ENCODE results near the gene UBE3D. TPM values are rescaled to one million over a fixed set of nuclear protein-coding genes. Genes with fewer than 3 reads are reported as not detected.
A peak's percentile ranks its signal among the peaks of the same experiment; 100 is the strongest.
"Not testable (repeated sequence)": the region's sequence is repeated elsewhere in the genome, so short reads cannot be mapped to it uniquely, and the experiment has no call there.

UBE3D gene
- total RNA-seq, 1 experiment from 2014 or later = 11.3 TPM

GRCh38 chr6:83062225-83062624 is 3.4 kb downstream of the UBE3D start:
- DNase-seq (ENCODE audit: low spot score) = no peak
- in situ Hi-C loops (cut with HindIII; ENCODE audit: low sequenced_read_pairs) = loop anchor here (25.0 kb wide), 1 partner anchor 450 kb away; the partner anchor contains the start of gene PRSS35

GRCh38 chr6:83061190-83061589 is 4.5 kb downstream of the UBE3D start:
- no peak for DNase-seq (ENCODE audit: low spot score)
- in situ Hi-C loops (cut with HindIII; ENCODE audit: low sequenced_read_pairs) = loop anchor here (25.0 kb wide), 1 partner anchor 451 kb away; the partner anchor contains the start of gene PRSS35

- DNase-seq (ENCODE audit: low spot score) = peak; percentile 48
- in situ Hi-C loops (cut with HindIII; ENCODE audit: low sequenced_read_pairs) = loop anchor here (25.0 kb wide), 1 partner anchor 454 kb away; the partner anchor contains the start of gene PRSS35
Observed at GRCh38 chr6:83057705-83058321, 7.8 kb downstream of the UBE3D start.

GRCh38 chr6:83055366-83055964 is 10.2 kb downstream of the UBE3D start:
- DNase-seq (ENCODE audit: low spot score) = peak; percentile 65
- in situ Hi-C loops (cut with HindIII; ENCODE audit: low sequenced_read_pairs) = loop anchor here (25.0 kb wide), 1 partner anchor 457 kb away; the partner anchor contains the start of gene PRSS35

- in situ Hi-C loops (cut with HindIII; ENCODE audit: low sequenced_read_pairs) = loop anchor here (25.0 kb wide), 1 partner anchor 459 kb away; the partner anchor contains the start of gene PRSS35
- DNase-seq (ENCODE audit: low spot score) = no peak
Observed at GRCh38 chr6:83053678-83054077, 12.0 kb downstream of the UBE3D start.

GRCh38 chr6:83051377-83052172 is 14.1 kb downstream of the UBE3D start:
- no peak for DNase-seq (ENCODE audit: low spot score)
- in situ Hi-C loops (cut with HindIII; ENCODE audit: low sequenced_read_pairs) = loop anchor here (25.0 kb wide), 1 partner anchor 461 kb away; the partner anchor contains the start of gene PRSS35

GRCh38 chr6:83047065-83047754 is 18.4 kb downstream of the UBE3D start:
- DNase-seq (ENCODE audit: low spot score) = no peak
- in situ Hi-C loops (cut with HindIII; ENCODE audit: low sequenced_read_pairs) = no loop called here

- in situ Hi-C loops (cut with HindIII; ENCODE audit: low sequenced_read_pairs) = no loop called here
Observed at GRCh38 chr6:83044091-83044768, 21.4 kb downstream of the UBE3D start.

GRCh38 chr6:83042467-83043053 is 23.1 kb downstream of the UBE3D start:
- DNase-seq (ENCODE audit: low spot score) = no peak
- in situ Hi-C loops (cut with HindIII; ENCODE audit: low sequenced_read_pairs) = no loop called here

More at GRCh38 chr6:83044091-83044768, 21.4 kb downstream of the UBE3D start:
- no peak for DNase-seq (ENCODE audit: low spot score)

- DNase-seq (ENCODE audit: low spot score) = no peak
- in situ Hi-C loops (cut with HindIII; ENCODE audit: low sequenced_read_pairs) = no loop called here
Observed at GRCh38 chr6:83038246-83038645, 27.4 kb downstream of the UBE3D start.

GRCh38 chr6:83031689-83032088 is 34.0 kb downstream of the UBE3D start:
- no peak for DNase-seq (ENCODE audit: low spot score)
- in situ Hi-C loops (cut with HindIII; ENCODE audit: low sequenced_read_pairs) = no loop called here

GRCh38 chr6:83019741-83020140 is 45.9 kb downstream of the UBE3D start:
- DNase-seq (ENCODE audit: low spot score) = no peak
- in situ Hi-C loops (cut with HindIII; ENCODE audit: low sequenced_read_pairs) = no loop called here

GRCh38 chr6:83011131-83011530 is 54.5 kb downstream of the UBE3D start:
- DNase-seq (ENCODE audit: low spot score); in situ Hi-C loops (cut with HindIII; ENCODE audit: low sequenced_read_pairs): not testable (repeated sequence)

GRCh38 chr6:83008626-83009025 is 57.0 kb downstream of the UBE3D start:
- in situ Hi-C loops (cut with HindIII; ENCODE audit: low sequenced_read_pairs) = no loop called here
- DNase-seq (ENCODE audit: low spot score) = peak; percentile 4

GRCh38 chr6:83006270-83006905 is 59.3 kb downstream of the UBE3D start:
- DNase-seq (ENCODE audit: low spot score) = no peak
- in situ Hi-C loops (cut with HindIII; ENCODE audit: low sequenced_read_pairs) = no loop called here

- no peak for DNase-seq (ENCODE audit: low spot score)
- in situ Hi-C loops (cut with HindIII; ENCODE audit: low sequenced_read_pairs) = no loop called here
Observed at GRCh38 chr6:82996156-82996555, 69.5 kb downstream of the UBE3D start.

GRCh38 chr6:82995066-82995465 is 70.6 kb downstream of the UBE3D start:
- DNase-seq (ENCODE audit: low spot score) = no peak
- in situ Hi-C loops (cut with HindIII; ENCODE audit: low sequenced_read_pairs) = no loop called here

GRCh38 chr6:82989736-82990290 is 75.8 kb downstream of the UBE3D start:
- no peak for DNase-seq (ENCODE audit: low spot score)
- in situ Hi-C loops (cut with HindIII; ENCODE audit: low sequenced_read_pairs) = no loop called here

Data from G401 (cell line).